Spleen (tissue), 11 donors: ENCODE measurements around the gene TUBA4B. TPM values are rescaled to one million over a fixed set of nuclear protein-coding genes. Genes with fewer than 3 reads are reported as not detected.
A peak's percentile ranks its signal among the peaks of the same experiment; 100 is the strongest.

Source experiments
- DNase-seq: peaks from one replicate; pipeline ENCODE4 v3.0.0-alpha.2; 2020
- H3K27ac ChIP-seq, 8 donors: fragments of 200-600 bp; sonication (generic) in 7 of 8; 1 replicate in 4 of 8; 2 replicates in 4 of 8; pipeline versions ENCODE4 v1.5.0 to v1.8.0; 2016 to 2021; ENCODE audit warnings: inconsistent platforms in 4 of 8, mild to moderate bottlenecking in 4 of 8, moderate library complexity in 1 of 8
- H3K27me3 ChIP-seq, 7 donors: fragments of 200-600 bp; sonication (generic) in 6 of 7; replicated peaks in 1 of 7; 1 replicate in 4 of 7; 2 replicates in 3 of 7; pipeline versions ENCODE4 v1.5.0 to v1.8.0; 2016 to 2021; ENCODE audit warnings: inconsistent platforms in 3 of 7, mild to moderate bottlenecking in 1 of 7
- H3K36me3 ChIP-seq, 6 donors: fragments of 200-600 bp; sonication (generic) in 5 of 6; 1 replicate in 4 of 6; 2 replicates in 2 of 6; pipeline versions ENCODE4 v1.5.0 to v1.8.0; 2016 to 2021; ENCODE audit warnings: inconsistent platforms in 2 of 6
- H3K4me1 ChIP-seq, 6 donors: fragments of 200-600 bp; sonication (generic) in 5 of 6; 1 replicate in 3 of 6; 2 replicates in 3 of 6; pipeline versions ENCODE4 v1.5.0 to v1.8.0; 2016 to 2021; ENCODE audit warnings: inconsistent platforms in 3 of 6
- H3K4me3 ChIP-seq, 8 donors: fragments of 200-600 bp; sonication (generic) in 7 of 8; 1 replicate in 4 of 8; 2 replicates in 4 of 8; pipeline versions ENCODE4 v1.5.0 to v1.8.0; 2016 to 2021; ENCODE audit warnings: inconsistent platforms in 4 of 8, mild to moderate bottlenecking in 4 of 8, moderate library complexity in 2 of 8
- H3K9me3 ChIP-seq, 8 donors: fragments of 200-600 bp; sonication (generic) in 7 of 8; 1 replicate in 4 of 8; 2 replicates in 4 of 8; pipeline versions ENCODE4 v1.5.0 to v1.8.0; 2016 to 2021; ENCODE audit warnings: inconsistent platforms in 4 of 8
- POLR2A ChIP-seq, 3 donors: fragments of 450-650 bp; IDR thresholded peaks; one replicate each; pipeline ENCODE4 v1.5.1; 2017; ENCODE audit warnings: antibody characterized with exemption in 3 of 3, mild to moderate bottlenecking in 1 of 3
- POLR2AphosphoS5 ChIP-seq, 3 donors: sonication (generic); formaldehyde crosslinking; IDR thresholded peaks; one replicate each; pipeline ENCODE4 v1.5.1; 2017; ENCODE audit warnings: antibody characterized with exemption in 3 of 3
- WGBS, 5 donors: extraction: QIAGEN DNeasy Blood & Tissue Kit in 3 of 5; methylation state at CpG; one replicate each; pipeline versions ENCODE4 v1.1.5 to v1.1.7; 2013 to 2018; 5-methylcytosine and 5-hydroxymethylcytosine counted together
- intact Hi-C: fragments of 100-400 bp; cut with DNase I; formaldehyde crosslinking; loops from one replicate; pipeline ENCODE4 v1.15.0; 2023; ENCODE audit warnings: low total_unique reads
- polyA plus RNA-seq, 3 donors: library from polyadenylated mRNA; stranded (reverse); fragments of 200-250 nt; gene quantifications; one replicate each; pipeline ENCODE4 v1.2.1, GENCODE V29; 2013
- total RNA-seq, 7 donors: library from RNA; depleted of rRNA in 3 of 7; stranded (reverse); fragments of >200 nt in 3 of 7; fragmentation: NEBNext Ultra II Directional in 4 of 7; extraction: Animal tissue kit (Norgen Biotek cat#: 25700) in 4 of 7; gene quantifications; one replicate each; pipeline versions ENCODE4 v1.1.0 to v1.2.1, GENCODE V29; 2016 to 2021
- TF ChIP-seq, protein P1 (sequence below), 11 experiments: fragments of 200-600 bp in 7 of 11; fragments of 450-650 bp in 4 of 11; sonication (generic) in 4 of 11; IDR thresholded peaks in 8 of 11; conservative IDR thresholded peaks in 3 of 11; 1 replicate in 7 of 11; 2 replicates in 4 of 11; pipeline versions ENCODE4 v1.4.0 to v1.8.0; 2016 to 2021; ENCODE audit warnings: antibody characterized with exemption in 11 of 11, inconsistent platforms in 4 of 11, mild to moderate bottlenecking in 1 of 11
- donor health status: healthy with polysubstance abuse.
- donor health status: DM: no; HTN: no; CAD: no; lungs with moderate emphysema.
- donor health status: DM: no; HTN: no; CAD: no.
- donor health status: Bipolar disorder and iron deficiency.
- donor health status: healthy.
- donor health status: DM: no; HTN: no; CAD: no.
- donor health status: DM: yes; HTN: yes; CAD: no.

Gene TUBA4B
- total and polyA plus RNA-seq, 10 donors = not detected

DNA sequence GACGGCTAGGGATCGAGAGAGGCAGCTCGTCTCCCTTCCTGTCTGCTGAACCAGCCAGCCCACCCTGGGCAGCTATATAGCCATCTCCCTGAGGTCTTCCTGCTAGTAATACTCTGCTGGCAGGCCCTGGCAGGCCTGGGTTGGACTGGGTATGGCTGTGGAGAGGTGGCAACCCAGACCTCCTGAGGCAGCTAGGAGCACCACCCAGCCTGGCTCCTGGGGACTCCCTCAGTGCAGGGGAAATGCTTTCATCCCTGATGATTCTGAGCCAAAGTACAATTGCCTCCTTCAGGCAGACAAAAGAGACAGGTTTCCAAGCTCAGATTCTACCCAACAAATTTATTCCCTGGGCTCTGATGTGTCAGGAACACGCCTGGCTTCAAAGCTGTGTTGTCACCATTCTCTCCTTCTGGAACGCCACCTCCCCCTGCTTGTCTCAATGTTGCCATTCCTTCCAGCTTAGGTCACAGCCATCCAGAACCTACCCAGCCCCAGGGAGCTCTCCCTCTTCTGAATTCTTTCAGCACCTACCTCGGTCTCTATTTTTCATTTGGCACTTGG, 21.4 kb downstream of the TUBA4B start:
- H3K27ac ChIP-seq = no peak overlapping the region
- intact Hi-C loops = no loop called here
- no peak overlapping the region for H3K4me3 ChIP-seq
- H3K36me3 ChIP-seq = no peaks in the 10 kb centered on the region
- no peaks in the 10 kb centered on the region for H3K9me3 ChIP-seq
- H3K4me1 ChIP-seq = peaks cover 14 to 37% (median 30%) of the 10 kb centered on the region in 6 donors
- no peaks in the 10 kb centered on the region for H3K27me3 ChIP-seq
- DNase-seq = peak; percentile 68
- TF ChIP-seq POLR2A (IDR thresholded peaks at IDR 0.05) (no peak), POLR2AphosphoS5 (IDR thresholded peaks at IDR 0.05) (no peak)
- TF ChIP-seq, protein P1, sequence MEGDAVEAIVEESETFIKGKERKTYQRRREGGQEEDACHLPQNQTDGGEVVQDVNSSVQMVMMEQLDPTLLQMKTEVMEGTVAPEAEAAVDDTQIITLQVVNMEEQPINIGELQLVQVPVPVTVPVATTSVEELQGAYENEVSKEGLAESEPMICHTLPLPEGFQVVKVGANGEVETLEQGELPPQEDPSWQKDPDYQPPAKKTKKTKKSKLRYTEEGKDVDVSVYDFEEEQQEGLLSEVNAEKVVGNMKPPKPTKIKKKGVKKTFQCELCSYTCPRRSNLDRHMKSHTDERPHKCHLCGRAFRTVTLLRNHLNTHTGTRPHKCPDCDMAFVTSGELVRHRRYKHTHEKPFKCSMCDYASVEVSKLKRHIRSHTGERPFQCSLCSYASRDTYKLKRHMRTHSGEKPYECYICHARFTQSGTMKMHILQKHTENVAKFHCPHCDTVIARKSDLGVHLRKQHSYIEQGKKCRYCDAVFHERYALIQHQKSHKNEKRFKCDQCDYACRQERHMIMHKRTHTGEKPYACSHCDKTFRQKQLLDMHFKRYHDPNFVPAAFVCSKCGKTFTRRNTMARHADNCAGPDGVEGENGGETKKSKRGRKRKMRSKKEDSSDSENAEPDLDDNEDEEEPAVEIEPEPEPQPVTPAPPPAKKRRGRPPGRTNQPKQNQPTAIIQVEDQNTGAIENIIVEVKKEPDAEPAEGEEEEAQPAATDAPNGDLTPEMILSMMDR (IDR thresholded peaks at IDR 0.05 in 8 of 11, conservative IDR thresholded peaks at IDR 0.05 in 3 of 11) = no peak
- 66 to 84% (median 72%) methylated on average over 3 to 6 of the region's 6 CpGs for WGBS, 5 donors

DNA sequence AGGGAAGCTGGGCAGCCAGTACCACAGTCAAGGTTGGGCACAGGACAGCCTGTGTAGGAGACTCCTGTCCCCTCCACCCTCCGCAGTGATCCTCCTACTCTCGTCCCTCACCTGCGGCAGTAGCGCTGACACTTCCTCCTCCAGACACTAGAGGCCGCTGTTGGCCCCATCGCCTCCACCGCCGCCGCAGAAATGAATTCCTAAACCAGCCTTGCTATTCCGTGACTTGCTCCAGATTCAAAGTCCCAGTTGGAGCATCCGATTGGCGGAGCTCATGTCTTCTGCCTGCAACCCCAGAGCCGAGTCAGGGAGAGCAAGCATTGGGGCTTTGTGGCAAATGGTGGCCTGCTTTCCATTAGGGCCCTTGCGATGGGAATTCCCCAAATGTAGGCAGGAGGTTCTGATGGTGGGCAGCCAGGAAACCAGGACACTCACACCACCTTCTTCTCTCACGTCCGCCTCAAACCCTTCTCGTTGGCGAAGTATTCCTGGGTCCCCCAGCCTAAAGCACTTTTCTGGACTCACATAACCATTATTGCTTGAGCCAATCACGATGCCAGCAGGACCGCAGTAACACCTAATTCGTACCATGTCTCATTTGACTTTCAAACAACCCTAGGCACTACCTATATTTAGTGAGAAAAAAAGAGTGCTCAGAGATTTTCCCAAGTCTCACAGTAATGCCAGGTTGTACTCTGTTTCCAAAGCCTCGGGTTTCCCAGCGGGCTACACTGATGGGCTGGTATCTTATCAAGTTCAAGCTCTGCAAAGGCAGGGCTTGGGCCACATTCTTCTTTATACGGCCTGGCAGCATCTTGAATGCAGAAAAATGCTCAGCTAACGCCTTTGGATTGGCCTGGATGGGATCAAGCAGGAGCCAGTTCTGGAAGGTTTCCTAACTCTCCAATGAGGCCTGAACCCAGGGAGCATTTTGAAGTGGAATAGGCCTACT, 24.9 kb downstream of the TUBA4B start:
- H3K4me3 ChIP-seq = peak overlapping the region in 6 of 8 donors; percentile 18 to 78 (median 28)
- intact Hi-C loops = loop anchor here (5.0 kb wide), 1 partner anchor 51 kb away; the partner anchor contains the start of genes ANKZF1 and ATG9A
- peak overlapping the region; percentile 94 to 99 (median 98) for H3K27ac ChIP-seq
- TF ChIP-seq, protein P1 (IDR thresholded peaks at IDR 0.05 in 8 of 11, conservative IDR thresholded peaks at IDR 0.05 in 3 of 11) = peak; percentile 91 to 99 (median 98)
- peak in 1 of 3 donors; percentile 14 for TF ChIP-seq POLR2A (IDR thresholded peaks at IDR 0.05)
- peak; percentile 31 to 65 (median 55) for TF ChIP-seq POLR2AphosphoS5 (IDR thresholded peaks at IDR 0.05)
- no peaks in the 10 kb centered on the region for H3K9me3 ChIP-seq
- peaks cover 0 to 27% (median 19%) of the 10 kb centered on the region in 6 donors for H3K36me3 ChIP-seq
- no peaks in the 10 kb centered on the region for H3K27me3 ChIP-seq
- DNase-seq = peak; percentile 94
- 20 to 23% (median 22%) methylated on average over 23 to 25 of the region's 25 CpGs for WGBS, 5 donors
- peaks cover 26 to 62% (median 41%) of the 10 kb centered on the region in 6 donors for H3K4me1 ChIP-seq

DNA sequence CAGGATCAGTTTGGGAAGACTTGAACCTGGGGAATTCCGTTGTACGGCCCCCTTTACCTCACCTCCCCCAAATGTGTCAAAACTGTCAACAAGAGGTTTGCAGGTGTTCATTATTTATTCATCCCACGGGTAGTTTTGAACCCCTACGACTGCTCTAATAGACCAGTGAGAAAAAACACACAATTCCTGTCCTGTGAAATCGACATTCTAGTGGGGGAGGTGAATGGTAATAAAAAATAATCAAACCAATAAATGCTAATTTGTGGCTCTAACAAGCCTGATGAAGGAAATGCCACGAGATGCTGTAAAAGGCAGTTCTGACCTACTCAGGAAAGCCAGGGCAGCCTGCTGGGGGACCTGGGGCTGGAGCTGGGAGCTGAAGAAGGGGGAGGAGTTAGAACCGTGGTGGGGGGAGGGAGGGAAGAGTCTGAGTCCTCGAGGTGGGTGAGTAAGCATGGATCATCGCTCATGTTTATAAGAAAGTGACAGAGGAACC, 25.7 kb downstream of the TUBA4B start:
- H3K27me3 ChIP-seq = no peaks in the 10 kb centered on the region
- peaks cover 0 to 34% (median 26%) of the 10 kb centered on the region in 6 donors for H3K36me3 ChIP-seq
- intact Hi-C loops = loop anchor here (5.0 kb wide), 1 partner anchor 51 kb away; the partner anchor contains the start of genes ANKZF1 and ATG9A
- WGBS, 5 donors = 5 to 9% (median 8%) methylated on average over 9 of the region's 9 CpGs
- TF ChIP-seq POLR2A (IDR thresholded peaks at IDR 0.05) (no peak), POLR2AphosphoS5 (IDR thresholded peaks at IDR 0.05) (no peak)
- TF ChIP-seq, protein P1 (IDR thresholded peaks at IDR 0.05 in 8 of 11, conservative IDR thresholded peaks at IDR 0.05 in 3 of 11) = no peak
- DNase-seq = no peak
- no peaks in the 10 kb centered on the region for H3K9me3 ChIP-seq
- peak overlapping the region; percentile 94 to 99 (median 98) for H3K27ac ChIP-seq
- peaks cover 26 to 67% (median 41%) of the 10 kb centered on the region in 6 donors for H3K4me1 ChIP-seq
- H3K4me3 ChIP-seq = peak overlapping the region; percentile 16 to 78 (median 58)
